HepG2 (cell line): Measurements from ENCODE around the gene COL4A2. TPM values are rescaled to one million over a fixed set of nuclear protein-coding genes. Genes with fewer than 3 reads are reported as not detected.

Experiments
- ATAC-seq: fragments of 200-7000 bp; cut with Tn5 transposase; 3 replicates; pipeline ENCODE4 v1.9.1; 2020; ENCODE audit warnings: mild to moderate bottlenecking, moderate library complexity
- BruUV-seq: library from RNA; stranded (reverse); fragments of 400-500 nt; replicated peaks from 2 replicates; lab custom pipeline; 2021; lab: Mats Ljungman, UMichigan
- CTCF ChIA-PET: fragments of 300-600 bp; formaldehyde crosslinking; extraction: SDS; loops from one replicate; lab custom pipeline; 2021; ENCODE audit warnings: low total read pairs, inconsistent platforms, low intra/inter-chr PET ratio; lab: Yijun Ruan, JAX
- POLR2A ChIA-PET: fragments of 350-600 bp; sonication (Branson Sonifier 250); formaldehyde crosslinking; loops from one replicate; lab custom pipeline; 2020; ENCODE audit warnings: antibody characterized with exemption, inconsistent platforms; lab: Yijun Ruan, JAX
- DNase-seq: peaks from one replicate; pipeline ENCODE4 v3.0.0-alpha.2; 2015; ENCODE audit warnings: low spot score
- FAIRE-seq: peaks from 3 replicates; lab custom pipeline; 2011; peaks lifted over from hg19 to GRCh38; lab: Jason Lieb, UNC
- H2AFZ ChIP-seq: one replicate; pipeline ENCODE4 v1.6.1; 2011; ENCODE audit warnings: low read length, inconsistent platforms
- H3K27ac ChIP-seq: fragments of 300-600 bp; 3 replicates; pipeline ENCODE4 v1.8.0; 2011; ENCODE audit warnings: mixed run types, mild to moderate bottlenecking, mixed read lengths, low read length, inconsistent platforms; ENCODE audit not compliant: insufficient read depth; ENCODE audit errors: extremely low read length
- H3K27me3 ChIP-seq, 2 experiments: fragments of 200-600 bp in 1 of 2; 2 replicates in 1 of 2; 3 replicates in 1 of 2; pipeline versions ENCODE4 v1.6.0 to v1.8.0; 2011; ENCODE audit warnings: low read length in 2 of 2, mild to moderate bottlenecking in 2 of 2, moderate library complexity in 2 of 2, inconsistent platforms in 1 of 2; ENCODE audit not compliant: insufficient read depth in 2 of 2, control insufficient read depth in 1 of 2
- H3K36me3 ChIP-seq, 2 experiments: fragments of 200-600 bp in 1 of 2; replicated peaks in 1 of 2; 2 replicates in 1 of 2; 3 replicates in 1 of 2; pipeline versions ENCODE4 v1.5.1 to v1.8.0; 2011; ENCODE audit warnings: low read length in 2 of 2, inconsistent platforms in 1 of 2; ENCODE audit not compliant: insufficient read depth in 2 of 2, control insufficient read depth in 1 of 2
- H3K4me1 ChIP-seq: 2 replicates; pipeline ENCODE4 v1.5.1; 2012; ENCODE audit warnings: low read length, inconsistent platforms; ENCODE audit not compliant: insufficient read depth
- H3K4me2 ChIP-seq: 2 replicates; pipeline ENCODE4 v1.6.0; 2011; ENCODE audit warnings: low read depth, low read length, inconsistent platforms
- H3K4me3 ChIP-seq, 3 experiments: fragments of 200-600 bp in 1 of 3; sonication (generic), shearing (Covaris generic) in 1 of 3; replicated peaks in 1 of 3; 2 replicates each; pipeline ENCODE4 v1.5.1; 2011 to 2016; ENCODE audit warnings: low read length in 3 of 3, inconsistent platforms in 2 of 3, low read depth in 2 of 3, mild to moderate bottlenecking in 2 of 3, control low read depth in 1 of 3, mixed read lengths in 1 of 3; ENCODE audit not compliant: insufficient read depth in 1 of 3
- H3K79me2 ChIP-seq: one replicate; pipeline ENCODE4 v1.6.1; 2011; ENCODE audit warnings: low read length, inconsistent platforms; ENCODE audit not compliant: insufficient read depth
- H3K9ac ChIP-seq: 2 replicates; pipeline ENCODE4 v1.6.0; 2011; ENCODE audit warnings: mild to moderate bottlenecking, low read depth, low read length, inconsistent platforms; ENCODE audit not compliant: insufficient read depth
- H3K9me3 ChIP-seq: 2 replicates; pipeline ENCODE4 v1.5.1; 2012; ENCODE audit warnings: mild to moderate bottlenecking, low read length
- H4K20me1 ChIP-seq: 2 replicates; pipeline ENCODE4 v1.6.0; 2011; ENCODE audit warnings: inconsistent platforms, mild to moderate bottlenecking, low read length, moderate library complexity; ENCODE audit not compliant: insufficient read depth
- ATF1 ChIP-seq: IDR thresholded peaks from 2 replicates; pipeline ENCODE4 v1.6.1; 2016; ENCODE audit warnings: mild to moderate bottlenecking, control low read depth
- IKZF1 ChIP-seq: fragments of 450-650 bp; IDR thresholded peaks from 2 replicates; pipeline ENCODE4 v1.7.1; 2016
- RARA ChIP-seq: IDR thresholded peaks from 2 replicates; pipeline ENCODE4 v1.6.1; 2016; ENCODE audit warnings: missing genetic modification reagents, missing compliant biosample characterization
- TAF1 ChIP-seq: sonication (generic); formaldehyde crosslinking; IDR thresholded peaks from 2 replicates; pipeline ENCODE4 v1.4.0; 2020; ENCODE audit warnings: missing genetic modification reagents
- ZFP37 ChIP-seq: sonication (generic); formaldehyde crosslinking; IDR thresholded peaks from 2 replicates; pipeline ENCODE4 v1.4.0; 2020; ENCODE audit warnings: missing genetic modification reagents, borderline replicate concordance
- ZNF766 ChIP-seq: sonication (generic); formaldehyde crosslinking; IDR thresholded peaks from 2 replicates; pipeline ENCODE4 v1.5.0; 2020; ENCODE audit warnings: missing genetic modification reagents, borderline replicate concordance
- WGBS: methylation state at CpG from one replicate; pipeline ENCODE4 v1.1.6; 2017; ENCODE audit warnings: low lambda C conversion rate; 5-methylcytosine and 5-hydroxymethylcytosine counted together
- in situ Hi-C: cut with HindIII; loops from 2 replicates; pipeline ENCODE4 v1.10.0; 2017; ENCODE audit warnings: low pct_unique_long_range_greater_than_20kb; ENCODE audit not compliant: extremely low pct_ligation_motif_present
- intact Hi-C: fragments of 100-400 bp; cut with micrococcal nuclease; formaldehyde crosslinking; loops from one replicate; pipeline ENCODE4 v1.10.0; 2022; ENCODE audit not compliant: unreplicated experiment
- polyA plus RNA-seq, 8 experiments: library from polyadenylated mRNA; depleted of rRNA in 3 of 8; stranded (reverse) in 7 of 8; unstranded in 1 of 8; fragments of >200 nt; fragmentation: Illumina TruSeq in 4 of 8; extraction: Trizol in 4 of 8; gene quantifications; 2 replicates each; pipeline versions ENCODE4 v1.2.1 to v1.2.3, GENCODE V29; 2011 to 2016; ENCODE audit warnings: low read depth in 4 of 8, missing spikeins in 1 of 8, mixed read lengths in 1 of 8; ENCODE audit not compliant: insufficient read depth in 1 of 8
- total RNA-seq, 5 experiments: library from RNA; depleted of rRNA; stranded (reverse); fragments of >200 nt; fragmentation: Illumina TruSeq; extraction: Trizol; gene quantifications; 2 replicates each; pipeline ENCODE4 v1.2.3, GENCODE V29; 2016; ENCODE audit warnings: low read depth in 1 of 5
- TF ChIP-seq, protein P1 (sequence below): sonication (generic); formaldehyde crosslinking; IDR thresholded peaks from 2 replicates; pipeline ENCODE4 v1.5.0; 2020; ENCODE audit warnings: mild to moderate bottlenecking, missing genetic modification reagents, borderline replicate concordance
- TF ChIP-seq, protein P2 (sequence below): IDR thresholded peaks from 2 replicates; pipeline ENCODE4 v1.6.1; 2016; ENCODE audit warnings: low read depth
- TF ChIP-seq, protein P3 (sequence below): sonication (generic); formaldehyde crosslinking; IDR thresholded peaks from 2 replicates; pipeline ENCODE4 v1.4.0; 2020; ENCODE audit warnings: missing genetic modification reagents
- TF ChIP-seq, protein P4 (sequence below): sonication (generic); formaldehyde crosslinking; conservative IDR thresholded peaks from 2 replicates; pipeline ENCODE4 v1.4.0; 2020; ENCODE audit warnings: missing genetic modification reagents

Gene COL4A2
- total and polyA plus RNA-seq, 2 of the 13 experiments (the other 11 are each of a cell fraction or from before 2014, with no cell fraction given), result 0.22 to 1.9 TPM

DNA sequence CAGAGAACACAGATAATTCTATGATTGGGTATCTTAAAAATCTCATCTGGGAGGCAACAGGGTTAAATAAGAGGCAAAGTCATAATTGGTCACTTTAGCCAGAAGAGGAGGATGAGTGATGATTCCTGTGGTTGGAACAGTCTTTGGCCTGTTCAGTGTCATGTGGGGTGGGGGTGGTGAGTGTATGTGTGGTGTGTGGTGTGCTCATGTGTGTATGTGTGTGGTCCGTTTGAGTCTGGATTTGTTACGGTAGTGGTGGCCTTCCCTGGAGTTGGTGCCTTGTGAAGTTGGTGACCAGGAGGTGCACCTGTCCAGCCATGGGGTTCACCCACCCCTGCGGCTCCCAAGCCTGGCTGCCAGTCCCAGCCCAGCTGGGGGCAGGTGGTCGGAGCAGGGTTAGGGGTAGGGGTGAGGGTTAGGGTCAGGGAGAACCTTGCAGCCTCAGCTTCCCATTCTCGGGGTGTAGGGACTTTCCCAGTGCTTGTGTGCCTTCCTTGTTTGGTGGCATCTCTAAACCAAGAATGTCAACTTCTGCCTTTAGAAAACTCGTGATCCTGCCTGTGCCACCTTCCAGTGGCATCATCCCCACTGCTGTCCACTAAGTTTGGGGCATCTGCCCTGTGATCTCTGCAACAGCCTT lies 156.9 kb downstream of the COL4A2 start:
- Histone ChIP-seq H3K4me2 (no peak overlapping the region), H3K27me3 (peaks cover 4 to 49% of the 10 kb centered on the region in 2 experiments), H3K27ac (no peak overlapping the region), H3K9ac (no peak overlapping the region), H3K9me3 (no peaks in the 10 kb centered on the region), H2AFZ (no peak overlapping the region), H3K4me3 (no peak overlapping the region), H4K20me1 (no peaks in the 10 kb centered on the region), H3K79me2 (no peaks in the 10 kb centered on the region), H3K36me3 (no peaks in the 10 kb centered on the region), H3K4me1 (no peaks in the 10 kb centered on the region)
- FAIRE-seq, result no peak
- POLR2A ChIA-PET, result no interaction called here
- in situ Hi-C loops, result no loop called here
- no peak for DNase-seq
- CTCF ChIA-PET, result no interaction called here
- no peak for ATAC-seq
- no CpG with 5 or more reads among the region's 6 CpGs for WGBS
- BruUV-seq, result no TSS peak
- intact Hi-C loops, result no loop called here
- TF ChIP-seq ZFP37 (no peak), ATF1 (CRISPR knock-in tag) (no peak), IKZF1 (no peak), RARA (no peak), ZNF766 (no peak), TAF1 (no peak)
- TF ChIP-seq, protein P1, sequence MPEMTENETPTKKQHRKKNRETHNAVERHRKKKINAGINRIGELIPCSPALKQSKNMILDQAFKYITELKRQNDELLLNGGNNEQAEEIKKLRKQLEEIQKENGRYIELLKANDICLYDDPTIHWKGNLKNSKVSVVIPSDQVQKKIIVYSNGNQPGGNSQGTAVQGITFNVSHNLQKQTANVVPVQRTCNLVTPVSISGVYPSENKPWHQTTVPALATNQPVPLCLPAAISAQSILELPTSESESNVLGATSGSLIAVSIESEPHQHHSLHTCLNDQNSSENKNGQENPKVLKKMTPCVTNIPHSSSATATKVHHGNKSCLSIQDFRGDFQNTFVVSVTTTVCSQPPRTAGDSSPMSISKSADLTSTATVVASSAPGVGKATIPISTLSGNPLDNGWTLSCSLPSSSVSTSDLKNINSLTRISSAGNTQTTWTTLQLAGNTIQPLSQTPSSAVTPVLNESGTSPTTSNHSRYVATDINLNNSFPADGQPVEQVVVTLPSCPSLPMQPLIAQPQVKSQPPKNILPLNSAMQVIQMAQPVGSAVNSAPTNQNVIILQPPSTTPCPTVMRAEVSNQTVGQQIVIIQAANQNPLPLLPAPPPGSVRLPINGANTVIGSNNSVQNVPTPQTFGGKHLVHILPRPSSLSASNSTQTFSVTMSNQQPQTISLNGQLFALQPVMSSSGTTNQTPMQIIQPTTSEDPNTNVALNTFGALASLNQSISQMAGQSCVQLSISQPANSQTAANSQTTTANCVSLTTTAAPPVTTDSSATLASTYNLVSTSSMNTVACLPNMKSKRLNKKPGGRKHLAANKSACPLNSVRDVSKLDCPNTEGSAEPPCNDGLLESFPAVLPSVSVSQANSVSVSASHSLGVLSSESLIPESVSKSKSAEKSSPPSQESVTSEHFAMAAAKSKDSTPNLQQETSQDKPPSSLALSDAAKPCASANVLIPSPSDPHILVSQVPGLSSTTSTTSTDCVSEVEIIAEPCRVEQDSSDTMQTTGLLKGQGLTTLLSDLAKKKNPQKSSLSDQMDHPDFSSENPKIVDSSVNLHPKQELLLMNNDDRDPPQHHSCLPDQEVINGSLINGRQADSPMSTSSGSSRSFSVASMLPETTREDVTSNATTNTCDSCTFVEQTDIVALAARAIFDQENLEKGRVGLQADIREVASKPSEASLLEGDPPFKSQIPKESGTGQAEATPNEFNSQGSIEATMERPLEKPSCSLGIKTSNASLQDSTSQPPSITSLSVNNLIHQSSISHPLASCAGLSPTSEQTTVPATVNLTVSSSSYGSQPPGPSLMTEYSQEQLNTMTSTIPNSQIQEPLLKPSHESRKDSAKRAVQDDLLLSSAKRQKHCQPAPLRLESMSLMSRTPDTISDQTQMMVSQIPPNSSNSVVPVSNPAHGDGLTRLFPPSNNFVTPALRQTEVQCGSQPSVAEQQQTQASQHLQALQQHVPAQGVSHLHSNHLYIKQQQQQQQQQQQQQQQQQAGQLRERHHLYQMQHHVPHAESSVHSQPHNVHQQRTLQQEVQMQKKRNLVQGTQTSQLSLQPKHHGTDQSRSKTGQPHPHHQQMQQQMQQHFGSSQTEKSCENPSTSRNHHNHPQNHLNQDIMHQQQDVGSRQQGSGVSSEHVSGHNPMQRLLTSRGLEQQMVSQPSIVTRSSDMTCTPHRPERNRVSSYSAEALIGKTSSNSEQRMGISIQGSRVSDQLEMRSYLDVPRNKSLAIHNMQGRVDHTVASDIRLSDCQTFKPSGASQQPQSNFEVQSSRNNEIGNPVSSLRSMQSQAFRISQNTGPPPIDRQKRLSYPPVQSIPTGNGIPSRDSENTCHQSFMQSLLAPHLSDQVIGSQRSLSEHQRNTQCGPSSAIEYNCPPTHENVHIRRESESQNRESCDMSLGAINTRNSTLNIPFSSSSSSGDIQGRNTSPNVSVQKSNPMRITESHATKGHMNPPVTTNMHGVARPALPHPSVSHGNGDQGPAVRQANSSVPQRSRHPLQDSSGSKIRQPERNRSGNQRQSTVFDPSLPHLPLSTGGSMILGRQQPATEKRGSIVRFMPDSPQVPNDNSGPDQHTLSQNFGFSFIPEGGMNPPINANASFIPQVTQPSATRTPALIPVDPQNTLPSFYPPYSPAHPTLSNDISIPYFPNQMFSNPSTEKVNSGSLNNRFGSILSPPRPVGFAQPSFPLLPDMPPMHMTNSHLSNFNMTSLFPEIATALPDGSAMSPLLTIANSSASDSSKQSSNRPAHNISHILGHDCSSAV (CRISPR knock-in tag), result no peak
- TF ChIP-seq, protein P2, sequence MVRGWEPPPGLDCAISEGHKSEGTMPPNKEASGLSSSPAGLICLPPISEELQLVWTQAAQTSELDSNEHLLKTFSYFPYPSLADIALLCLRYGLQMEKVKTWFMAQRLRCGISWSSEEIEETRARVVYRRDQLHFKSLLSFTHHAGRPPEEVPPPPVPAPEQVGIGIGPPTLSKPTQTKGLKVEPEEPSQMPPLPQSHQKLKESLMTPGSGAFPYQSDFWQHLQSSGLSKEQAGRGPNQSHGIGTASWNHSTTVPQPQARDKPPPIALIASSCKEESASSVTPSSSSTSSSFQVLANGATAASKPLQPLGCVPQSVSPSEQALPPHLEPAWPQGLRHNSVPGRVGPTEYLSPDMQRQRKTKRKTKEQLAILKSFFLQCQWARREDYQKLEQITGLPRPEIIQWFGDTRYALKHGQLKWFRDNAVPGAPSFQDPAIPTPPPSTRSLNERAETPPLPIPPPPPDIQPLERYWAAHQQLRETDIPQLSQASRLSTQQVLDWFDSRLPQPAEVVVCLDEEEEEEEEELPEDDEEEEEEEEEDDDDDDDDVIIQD (CRISPR knock-in tag), result no peak
- TF ChIP-seq, protein P3, sequence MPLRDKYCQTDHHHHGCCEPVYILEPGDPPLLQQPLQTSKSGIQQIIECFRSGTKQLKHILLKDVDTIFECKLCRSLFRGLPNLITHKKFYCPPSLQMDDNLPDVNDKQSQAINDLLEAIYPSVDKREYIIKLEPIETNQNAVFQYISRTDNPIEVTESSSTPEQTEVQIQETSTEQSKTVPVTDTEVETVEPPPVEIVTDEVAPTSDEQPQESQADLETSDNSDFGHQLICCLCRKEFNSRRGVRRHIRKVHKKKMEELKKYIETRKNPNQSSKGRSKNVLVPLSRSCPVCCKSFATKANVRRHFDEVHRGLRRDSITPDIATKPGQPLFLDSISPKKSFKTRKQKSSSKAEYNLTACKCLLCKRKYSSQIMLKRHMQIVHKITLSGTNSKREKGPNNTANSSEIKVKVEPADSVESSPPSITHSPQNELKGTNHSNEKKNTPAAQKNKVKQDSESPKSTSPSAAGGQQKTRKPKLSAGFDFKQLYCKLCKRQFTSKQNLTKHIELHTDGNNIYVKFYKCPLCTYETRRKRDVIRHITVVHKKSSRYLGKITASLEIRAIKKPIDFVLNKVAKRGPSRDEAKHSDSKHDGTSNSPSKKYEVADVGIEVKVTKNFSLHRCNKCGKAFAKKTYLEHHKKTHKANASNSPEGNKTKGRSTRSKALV, result no peak
- TF ChIP-seq, protein P4, sequence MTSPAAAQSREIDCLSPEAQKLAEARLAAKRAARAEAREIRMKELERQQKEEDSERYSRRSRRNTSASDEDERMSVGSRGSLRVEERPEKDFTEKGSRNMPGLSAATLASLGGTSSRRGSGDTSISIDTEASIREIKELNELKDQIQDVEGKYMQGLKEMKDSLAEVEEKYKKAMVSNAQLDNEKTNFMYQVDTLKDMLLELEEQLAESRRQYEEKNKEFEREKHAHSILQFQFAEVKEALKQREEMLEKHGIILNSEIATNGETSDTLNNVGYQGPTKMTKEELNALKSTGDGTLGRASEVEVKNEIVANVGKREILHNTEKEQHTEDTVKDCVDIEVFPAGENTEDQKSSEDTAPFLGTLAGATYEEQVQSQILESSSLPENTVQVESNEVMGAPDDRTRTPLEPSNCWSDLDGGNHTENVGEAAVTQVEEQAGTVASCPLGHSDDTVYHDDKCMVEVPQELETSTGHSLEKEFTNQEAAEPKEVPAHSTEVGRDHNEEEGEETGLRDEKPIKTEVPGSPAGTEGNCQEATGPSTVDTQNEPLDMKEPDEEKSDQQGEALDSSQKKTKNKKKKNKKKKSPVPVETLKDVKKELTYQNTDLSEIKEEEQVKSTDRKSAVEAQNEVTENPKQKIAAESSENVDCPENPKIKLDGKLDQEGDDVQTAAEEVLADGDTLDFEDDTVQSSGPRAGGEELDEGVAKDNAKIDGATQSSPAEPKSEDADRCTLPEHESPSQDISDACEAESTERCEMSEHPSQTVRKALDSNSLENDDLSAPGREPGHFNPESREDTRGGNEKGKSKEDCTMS (CRISPR knock-in tag), result no peak
